H9 (cell line): Measurements from ENCODE around the gene CXXC1. TPM values are rescaled to one million over a fixed set of nuclear protein-coding genes. Genes with fewer than 3 reads are reported as not detected.

ENCODE experiments used
- DNase-seq: peaks from one replicate; pipeline ENCODE4 v3.0.0-alpha.2; 2017
- H2AFZ ChIP-seq: one replicate; pipeline ENCODE4 v1.6.1; 2013; ENCODE audit warnings: mild to moderate bottlenecking, low read length, control low read depth, moderate library complexity
- H2AK5ac ChIP-seq: 2 replicates; pipeline ENCODE4 v1.6.1; 2013; ENCODE audit warnings: low read length, control low read depth, mixed read lengths; ENCODE audit not compliant: insufficient read length
- H2BK120ac ChIP-seq: one replicate; pipeline ENCODE4 v1.6.1; 2013; ENCODE audit warnings: low read depth, mild to moderate bottlenecking, low read length, control low read depth, inconsistent platforms; ENCODE audit not compliant: poor library complexity, severe bottlenecking
- H2BK12ac ChIP-seq: 2 replicates; pipeline ENCODE4 v1.6.1; 2013; ENCODE audit warnings: low read length, control low read depth, mixed read lengths, low read depth; ENCODE audit not compliant: insufficient read length
- H2BK15ac ChIP-seq: 2 replicates; pipeline ENCODE4 v1.6.1; 2013; ENCODE audit warnings: low read depth, low read length, control low read depth
- H2BK20ac ChIP-seq: one replicate; pipeline ENCODE4 v1.6.1; 2013; ENCODE audit warnings: low read depth, mild to moderate bottlenecking, low read length, control low read depth, inconsistent platforms; ENCODE audit not compliant: poor library complexity, severe bottlenecking
- H2BK5ac ChIP-seq: 2 replicates; pipeline ENCODE4 v1.6.1; 2013; ENCODE audit warnings: low read length, control low read depth, mixed read lengths; ENCODE audit not compliant: insufficient read length
- H3K14ac ChIP-seq: 2 replicates; pipeline ENCODE4 v1.6.1; 2013; ENCODE audit warnings: low read length, control low read depth; ENCODE audit not compliant: insufficient read depth
- H3K18ac ChIP-seq: 2 replicates; pipeline ENCODE4 v1.6.1; 2013; ENCODE audit warnings: low read depth, mild to moderate bottlenecking, mixed read lengths, low read length, control low read depth; ENCODE audit not compliant: insufficient read length
- H3K23ac ChIP-seq: 2 replicates; pipeline ENCODE4 v1.6.1; 2013; ENCODE audit warnings: low read length, control low read depth, mixed read lengths, low read depth; ENCODE audit not compliant: insufficient read length
- H3K23me2 ChIP-seq: 2 replicates; pipeline ENCODE4 v1.6.1; 2013; ENCODE audit warnings: low read depth, mild to moderate bottlenecking, mixed read lengths, low read length, control low read depth; ENCODE audit not compliant: insufficient read length, poor library complexity, severe bottlenecking
- H3K27ac ChIP-seq: 2 replicates; pipeline ENCODE4 v1.5.1; 2013; ENCODE audit warnings: low read length, control low read depth, mixed read lengths, low read depth; ENCODE audit not compliant: insufficient read length
- H3K27me3 ChIP-seq: 2 replicates; pipeline ENCODE4 v1.6.1; 2013; ENCODE audit warnings: low read length, control low read depth, inconsistent platforms; ENCODE audit not compliant: insufficient read depth
- H3K4ac ChIP-seq: 2 replicates; pipeline ENCODE4 v1.6.1; 2013; ENCODE audit warnings: low read depth, mild to moderate bottlenecking, control low read depth, inconsistent platforms, low read length, moderate library complexity
- H3K4me1 ChIP-seq: 2 replicates; pipeline ENCODE4 v1.6.1; 2013; ENCODE audit warnings: low read length, control low read depth, inconsistent platforms; ENCODE audit not compliant: insufficient read depth
- H3K4me2 ChIP-seq: 2 replicates; pipeline ENCODE4 v1.6.1; 2013; ENCODE audit warnings: low read length, control low read depth, mixed read lengths; ENCODE audit not compliant: insufficient read length, insufficient read depth
- H3K56ac ChIP-seq: 2 replicates; pipeline ENCODE4 v1.6.1; 2013; ENCODE audit warnings: low read depth, mild to moderate bottlenecking, mixed read lengths, low read length, control low read depth; ENCODE audit not compliant: insufficient read length
- H3K79me1 ChIP-seq: 2 replicates; pipeline ENCODE4 v1.6.1; 2013; ENCODE audit warnings: low read depth, mild to moderate bottlenecking, moderate library complexity, low read length, control low read depth, inconsistent platforms; ENCODE audit not compliant: insufficient read depth, poor library complexity, severe bottlenecking
- H3K79me2 ChIP-seq: 2 replicates; pipeline ENCODE4 v1.6.1; 2013; ENCODE audit warnings: low read length, control low read depth, inconsistent platforms; ENCODE audit not compliant: insufficient read depth
- H3K9ac ChIP-seq: 2 replicates; pipeline ENCODE4 v1.6.1; 2013; ENCODE audit warnings: low read length, control low read depth, mixed read lengths; ENCODE audit not compliant: insufficient read length; ENCODE audit errors: extremely low read depth
- H3K9me3 ChIP-seq: one replicate; pipeline ENCODE4 v1.6.1; 2013; ENCODE audit warnings: low read depth, low read length, inconsistent platforms; ENCODE audit not compliant: control insufficient read depth
- H3T11ph ChIP-seq: one replicate; pipeline ENCODE4 v1.6.1; 2013; ENCODE audit warnings: mild to moderate bottlenecking, low read length, control low read depth, inconsistent platforms
- H4K20me1 ChIP-seq: one replicate; pipeline ENCODE4 v1.6.1; 2013; ENCODE audit not compliant: control insufficient read depth, insufficient read length, insufficient read depth
- H4K5ac ChIP-seq: 2 replicates; pipeline ENCODE4 v1.6.1; 2013; ENCODE audit warnings: low read depth, mild to moderate bottlenecking, mixed read lengths, low read length, control low read depth; ENCODE audit not compliant: insufficient read length
- H4K8ac ChIP-seq: replicated peaks from 2 replicates; pipeline ENCODE4 v1.6.1; 2013; ENCODE audit warnings: low read length, control low read depth, mixed read lengths, low read depth; ENCODE audit not compliant: insufficient read length
- H4K91ac ChIP-seq: 2 replicates; pipeline ENCODE4 v1.6.1; 2013; ENCODE audit warnings: low read depth, mild to moderate bottlenecking, moderate library complexity, mixed read lengths, low read length, control low read depth; ENCODE audit not compliant: insufficient read length
- H3K27ac Mint-ChIP-seq, 3 experiments: 2 replicates in 2 of 3; 3 replicates in 1 of 3; pipeline ENCODE4 v1.8.0; 2020 to 2021; ENCODE audit warnings: mixed read lengths in 3 of 3, mild to moderate bottlenecking in 1 of 3, moderate library complexity in 1 of 3
- H3K27me3 Mint-ChIP-seq: 2 replicates; pipeline ENCODE4 v1.8.0; 2021; ENCODE audit warnings: low read depth, mild to moderate bottlenecking, moderate library complexity, mixed read lengths
- H3K36me3 Mint-ChIP-seq, 3 experiments: 2 replicates in 2 of 3; 3 replicates in 1 of 3; pipeline ENCODE4 v1.8.0; 2020 to 2021; ENCODE audit warnings: low read depth in 3 of 3, mixed read lengths in 3 of 3; ENCODE audit not compliant: insufficient read depth in 1 of 3
- H3K4me1 Mint-ChIP-seq, 2 experiments: 2 replicates each; pipeline ENCODE4 v1.8.0; 2020; ENCODE audit warnings: mixed read lengths in 2 of 2
- H3K4me3 Mint-ChIP-seq, 2 experiments: 2 replicates in 1 of 2; 3 replicates in 1 of 2; pipeline ENCODE4 v1.8.0; 2020 to 2021; ENCODE audit warnings: mild to moderate bottlenecking in 2 of 2, mixed read lengths in 2 of 2, moderate library complexity in 1 of 2
- H3K9me3 Mint-ChIP-seq, 2 experiments: 2 replicates in 1 of 2; 3 replicates in 1 of 2; pipeline ENCODE4 v1.8.0; 2020; ENCODE audit warnings: mild to moderate bottlenecking in 2 of 2, mixed read lengths in 2 of 2, moderate library complexity in 1 of 2
- WGBS: extraction: QIAGEN DNeasy Blood & Tissue Kit; methylation state at CpG from one replicate; pipeline ENCODE4 v1.1.7; 2013; ENCODE audit warnings: missing lambda C conversion rate, low lambda C conversion rate, mixed read lengths; ENCODE audit not compliant: insufficient read length; ENCODE audit errors: extremely low coverage; 5-methylcytosine and 5-hydroxymethylcytosine counted together
- total RNA-seq: library from RNA; stranded (reverse); gene quantifications from 2 replicates; pipeline ENCODE4 v1.2.1, GENCODE V29; 2021
- TF ChIP-seq, protein P1 (sequence below): fragments of 200-600 bp; sonication (generic); conservative IDR thresholded peaks from 3 replicates; pipeline ENCODE4 v1.8.0; 2021; ENCODE audit warnings: antibody characterized with exemption, mild to moderate bottlenecking

Gene CXXC1
- total RNA-seq, 1 experiment from 2014 or later = 95.9 TPM

DNA sequence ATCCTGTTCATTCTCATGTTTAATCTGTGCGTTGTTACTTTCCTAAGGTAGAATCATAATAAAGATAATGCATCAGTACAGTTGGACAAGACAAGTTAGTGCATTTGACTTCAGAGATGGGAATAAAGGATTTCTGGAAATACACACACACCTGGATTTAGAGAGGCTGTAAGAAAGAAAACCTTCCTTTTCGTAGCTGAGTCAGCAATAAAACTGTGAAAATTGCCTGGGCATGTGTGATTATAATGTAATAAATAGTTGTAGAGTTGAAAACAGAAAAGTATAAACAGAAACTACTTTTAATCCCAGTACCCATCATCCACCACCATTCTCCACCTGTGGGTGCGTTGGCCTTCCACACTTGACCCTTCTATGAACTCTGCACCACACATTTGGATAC, 36.6 kb downstream of the CXXC1 start:
- H2BK12ac ChIP-seq = no peak overlapping the region
- DNase-seq = no peak
- Mint-ChIP-seq H3K4me1 (peaks cover 5 to 10% of the 10 kb centered on the region in 2 experiments; a peak in 3 of 4 replicates), H3K9me3 (no peaks in the 10 kb centered on the region), H3K27me3 (no peaks in the 10 kb centered on the region; the same call in 1 of the 2 replicates), H3K4me3 (no peak overlapping the region), H3K36me3 (no peaks in the 10 kb centered on the region), H3K27ac (no peak overlapping the region)
- H2BK5ac ChIP-seq = no peak overlapping the region
- no peak overlapping the region for H3K9ac ChIP-seq
- H3T11ph ChIP-seq = no peak overlapping the region
- no CpG with 5 or more reads among the region's 3 CpGs for WGBS
- no peak overlapping the region for H3K27ac ChIP-seq
- H3K14ac ChIP-seq = no peak overlapping the region
- no peak overlapping the region for H3K56ac ChIP-seq
- no peak overlapping the region for H3K18ac ChIP-seq
- H4K20me1 ChIP-seq = no peaks in the 10 kb centered on the region
- H3K79me2 ChIP-seq = no peaks in the 10 kb centered on the region
- H3K23me2 ChIP-seq = no peaks in the 10 kb centered on the region
- H4K8ac ChIP-seq = no peak overlapping the region
- H2AFZ ChIP-seq = no peak overlapping the region
- no peak overlapping the region for H3K4ac ChIP-seq
- H2BK15ac ChIP-seq = no peak overlapping the region
- TF ChIP-seq, protein P1, sequence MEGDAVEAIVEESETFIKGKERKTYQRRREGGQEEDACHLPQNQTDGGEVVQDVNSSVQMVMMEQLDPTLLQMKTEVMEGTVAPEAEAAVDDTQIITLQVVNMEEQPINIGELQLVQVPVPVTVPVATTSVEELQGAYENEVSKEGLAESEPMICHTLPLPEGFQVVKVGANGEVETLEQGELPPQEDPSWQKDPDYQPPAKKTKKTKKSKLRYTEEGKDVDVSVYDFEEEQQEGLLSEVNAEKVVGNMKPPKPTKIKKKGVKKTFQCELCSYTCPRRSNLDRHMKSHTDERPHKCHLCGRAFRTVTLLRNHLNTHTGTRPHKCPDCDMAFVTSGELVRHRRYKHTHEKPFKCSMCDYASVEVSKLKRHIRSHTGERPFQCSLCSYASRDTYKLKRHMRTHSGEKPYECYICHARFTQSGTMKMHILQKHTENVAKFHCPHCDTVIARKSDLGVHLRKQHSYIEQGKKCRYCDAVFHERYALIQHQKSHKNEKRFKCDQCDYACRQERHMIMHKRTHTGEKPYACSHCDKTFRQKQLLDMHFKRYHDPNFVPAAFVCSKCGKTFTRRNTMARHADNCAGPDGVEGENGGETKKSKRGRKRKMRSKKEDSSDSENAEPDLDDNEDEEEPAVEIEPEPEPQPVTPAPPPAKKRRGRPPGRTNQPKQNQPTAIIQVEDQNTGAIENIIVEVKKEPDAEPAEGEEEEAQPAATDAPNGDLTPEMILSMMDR = no peak
- H2BK120ac ChIP-seq = no peak overlapping the region
- H3K4me1 ChIP-seq = no peaks in the 10 kb centered on the region; the same call in 1 of the 2 replicates
- no peak overlapping the region for H2BK20ac ChIP-seq
- no peaks in the 10 kb centered on the region for H3K79me1 ChIP-seq
- no peak overlapping the region for H2AK5ac ChIP-seq
- no peak overlapping the region for H3K4me2 ChIP-seq
- H3K9me3 ChIP-seq = no peaks in the 10 kb centered on the region
- H4K5ac ChIP-seq = no peak overlapping the region
- no peak overlapping the region for H3K23ac ChIP-seq
- no peak overlapping the region for H4K91ac ChIP-seq
- H3K27me3 ChIP-seq = no peaks in the 10 kb centered on the region
